B cell (primary cell): ENCODE measurements around the gene BDH1.

ENCODE experiments used
- EZH2 ChIP-seq: IDR thresholded peaks from 2 replicates; pipeline ENCODE4 v1.6.1; 2012; ENCODE audit warnings: borderline replicate concordance, low read depth, mild to moderate bottlenecking, moderate library complexity, low read length; ENCODE audit not compliant: insufficient read depth, poor library complexity, severe bottlenecking
- TF ChIP-seq, protein P1 (sequence below): fragments of 200-600 bp; IDR thresholded peaks from one replicate; pipeline ENCODE4 v1.8.0; 2022; ENCODE audit warnings: antibody characterized with exemption, mild to moderate bottlenecking

GRCh38 chr3:197545101-197545500, 10.7 kb downstream of the BDH1 start:
- TF ChIP-seq, protein P1, sequence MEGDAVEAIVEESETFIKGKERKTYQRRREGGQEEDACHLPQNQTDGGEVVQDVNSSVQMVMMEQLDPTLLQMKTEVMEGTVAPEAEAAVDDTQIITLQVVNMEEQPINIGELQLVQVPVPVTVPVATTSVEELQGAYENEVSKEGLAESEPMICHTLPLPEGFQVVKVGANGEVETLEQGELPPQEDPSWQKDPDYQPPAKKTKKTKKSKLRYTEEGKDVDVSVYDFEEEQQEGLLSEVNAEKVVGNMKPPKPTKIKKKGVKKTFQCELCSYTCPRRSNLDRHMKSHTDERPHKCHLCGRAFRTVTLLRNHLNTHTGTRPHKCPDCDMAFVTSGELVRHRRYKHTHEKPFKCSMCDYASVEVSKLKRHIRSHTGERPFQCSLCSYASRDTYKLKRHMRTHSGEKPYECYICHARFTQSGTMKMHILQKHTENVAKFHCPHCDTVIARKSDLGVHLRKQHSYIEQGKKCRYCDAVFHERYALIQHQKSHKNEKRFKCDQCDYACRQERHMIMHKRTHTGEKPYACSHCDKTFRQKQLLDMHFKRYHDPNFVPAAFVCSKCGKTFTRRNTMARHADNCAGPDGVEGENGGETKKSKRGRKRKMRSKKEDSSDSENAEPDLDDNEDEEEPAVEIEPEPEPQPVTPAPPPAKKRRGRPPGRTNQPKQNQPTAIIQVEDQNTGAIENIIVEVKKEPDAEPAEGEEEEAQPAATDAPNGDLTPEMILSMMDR = no peak
- TF ChIP-seq EZH2 = no peak
